ENCODE results near the gene ZHX3.
A peak's percentile ranks its signal among the peaks of the same experiment; 100 is the strongest.

ZHX3 gene

DNA sequence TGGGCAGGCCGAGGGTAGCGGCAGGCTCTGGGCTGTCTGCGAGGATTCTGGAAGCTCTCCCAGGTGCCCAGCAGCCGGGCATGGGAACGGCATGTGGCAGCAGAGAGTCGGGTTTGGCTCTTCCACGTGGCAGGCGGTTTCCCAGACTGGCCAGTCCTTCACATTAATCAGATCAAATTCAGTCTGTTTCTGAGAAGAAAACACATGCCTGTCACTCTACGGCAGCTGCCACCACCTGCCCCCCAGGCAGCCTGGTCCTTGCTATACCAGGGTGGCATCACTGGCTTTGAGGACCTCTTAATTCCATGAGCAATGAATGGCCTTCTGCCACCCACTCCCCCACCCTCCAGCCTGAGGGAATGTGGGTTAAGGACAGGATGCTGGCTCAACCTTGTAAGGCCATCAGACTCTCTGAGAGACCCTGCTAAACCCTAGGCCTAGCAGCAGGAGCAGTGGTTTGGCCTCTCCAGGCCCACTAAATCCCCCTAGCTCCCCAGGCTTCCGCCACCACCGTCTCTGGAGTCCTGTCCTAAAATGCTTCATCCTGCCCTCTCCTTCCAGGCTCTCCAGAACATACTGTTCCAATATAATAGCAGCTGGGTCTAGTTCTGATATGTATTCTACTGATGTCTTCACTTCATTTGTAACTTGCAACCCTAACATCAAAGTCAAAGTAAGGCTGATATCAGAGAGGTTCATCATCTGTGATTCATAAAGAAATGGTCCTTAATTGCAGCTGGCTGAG is 132.3 kb downstream of the ZHX3 start:
- DNase-seq = peak in 12 of 14 donors; percentile 28 to 81 (median 58)

DNA sequence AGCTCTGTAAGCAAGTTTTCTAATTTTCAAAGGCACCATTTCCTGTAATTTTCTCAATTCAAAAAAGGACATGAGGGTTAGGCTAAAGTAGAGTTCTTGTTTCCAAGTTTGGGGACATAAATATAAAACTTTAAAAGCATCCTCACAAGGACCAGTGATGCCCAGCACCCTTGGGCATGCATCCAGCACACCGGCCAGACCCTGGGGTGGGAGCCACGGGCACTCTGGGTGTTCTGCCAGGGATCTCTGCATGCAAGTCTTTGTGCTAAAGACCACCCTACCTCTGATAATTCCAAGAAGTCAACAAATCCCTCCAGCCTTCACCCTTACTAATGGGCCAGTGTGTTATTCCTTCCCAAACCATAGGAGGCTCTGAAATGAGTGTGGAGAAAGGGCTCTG is 133.7 kb downstream of the ZHX3 start:
- DNase-seq = no peak

DNA sequence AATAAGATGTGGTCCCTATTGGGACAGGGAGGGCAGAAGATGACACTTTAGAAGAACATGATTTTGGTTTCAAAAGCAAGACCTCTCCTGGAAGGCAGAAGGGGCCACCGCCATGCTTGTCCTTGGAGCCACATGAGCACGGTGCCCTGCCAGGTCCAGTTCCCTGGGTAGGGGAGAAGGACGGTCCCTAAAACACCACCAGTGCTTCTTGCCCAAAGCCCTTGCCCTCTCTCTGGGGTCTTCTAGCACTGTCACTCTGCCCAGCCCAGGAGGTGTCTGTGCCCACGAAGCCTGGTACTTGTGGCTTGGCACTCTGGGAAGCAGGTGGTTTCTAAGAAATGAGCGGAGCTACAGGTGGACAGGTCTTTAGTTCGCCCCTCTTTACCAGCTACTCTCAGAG is 134.1 kb downstream of the ZHX3 start:
- no peak for DNase-seq

DNA sequence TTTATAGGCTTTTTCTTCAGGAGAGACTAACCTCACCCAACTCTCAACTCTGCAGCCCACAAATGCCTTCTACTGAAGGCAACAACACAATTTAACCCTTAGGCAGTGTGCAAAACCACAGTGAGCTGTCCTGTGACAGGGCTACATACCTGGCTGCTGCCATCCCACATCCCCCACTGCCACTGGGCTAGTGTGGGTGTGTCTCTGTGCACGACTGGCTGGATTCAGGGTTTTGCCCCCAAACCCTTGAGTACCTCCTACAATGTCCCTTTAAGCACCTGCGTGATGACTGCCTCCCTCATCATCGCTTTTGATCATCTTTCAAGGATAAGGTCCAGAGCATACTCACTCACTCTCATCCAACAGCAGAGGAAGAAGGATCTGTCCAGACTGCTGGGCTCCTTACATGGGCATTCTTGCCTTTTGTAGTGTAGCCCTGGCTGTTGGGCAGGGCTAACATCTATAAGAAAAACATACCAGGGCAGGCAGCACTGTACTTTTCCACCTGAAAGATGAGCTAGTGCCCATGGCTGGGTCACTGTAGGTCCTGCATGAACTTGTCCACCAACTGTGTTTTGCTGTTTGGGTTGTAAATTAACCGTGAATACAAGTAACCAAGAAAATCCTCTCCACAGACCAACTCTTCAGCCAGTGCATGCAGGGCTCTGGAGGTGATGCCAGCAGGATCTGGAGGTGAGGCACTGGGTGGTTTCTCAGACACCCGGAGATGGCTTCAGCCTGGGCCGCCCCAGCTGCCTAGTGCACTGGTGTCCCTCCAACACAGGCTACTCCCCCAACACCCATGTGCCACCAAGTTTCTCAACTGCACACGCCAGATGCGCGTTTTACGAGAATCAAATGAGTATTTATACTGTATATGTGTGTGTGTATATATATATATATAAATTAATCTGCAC is 135.0 kb downstream of the ZHX3 start:
- DNase-seq = no peak

DNA sequence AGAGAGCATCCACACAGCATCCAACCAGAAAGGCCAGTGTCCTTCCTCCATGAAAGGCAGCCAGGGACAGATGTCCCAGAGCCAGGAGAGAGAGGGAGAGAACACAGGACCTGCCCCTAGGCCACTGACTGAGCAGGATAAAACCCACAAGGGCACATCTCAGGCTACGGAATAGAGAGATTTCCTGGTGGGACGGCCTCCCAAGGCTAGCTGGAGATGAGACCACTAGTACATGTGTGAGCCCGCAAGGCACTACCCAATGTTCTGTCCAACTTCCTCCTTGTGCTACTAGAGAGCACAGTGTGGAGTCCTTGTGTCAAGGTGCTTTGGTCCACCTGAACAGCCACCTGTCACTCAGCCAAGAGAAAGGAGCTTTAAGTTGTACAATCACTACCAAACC is 136.0 kb downstream of the ZHX3 start:
- DNase-seq = peak in 1 of 14 donors; percentile 53

DNA sequence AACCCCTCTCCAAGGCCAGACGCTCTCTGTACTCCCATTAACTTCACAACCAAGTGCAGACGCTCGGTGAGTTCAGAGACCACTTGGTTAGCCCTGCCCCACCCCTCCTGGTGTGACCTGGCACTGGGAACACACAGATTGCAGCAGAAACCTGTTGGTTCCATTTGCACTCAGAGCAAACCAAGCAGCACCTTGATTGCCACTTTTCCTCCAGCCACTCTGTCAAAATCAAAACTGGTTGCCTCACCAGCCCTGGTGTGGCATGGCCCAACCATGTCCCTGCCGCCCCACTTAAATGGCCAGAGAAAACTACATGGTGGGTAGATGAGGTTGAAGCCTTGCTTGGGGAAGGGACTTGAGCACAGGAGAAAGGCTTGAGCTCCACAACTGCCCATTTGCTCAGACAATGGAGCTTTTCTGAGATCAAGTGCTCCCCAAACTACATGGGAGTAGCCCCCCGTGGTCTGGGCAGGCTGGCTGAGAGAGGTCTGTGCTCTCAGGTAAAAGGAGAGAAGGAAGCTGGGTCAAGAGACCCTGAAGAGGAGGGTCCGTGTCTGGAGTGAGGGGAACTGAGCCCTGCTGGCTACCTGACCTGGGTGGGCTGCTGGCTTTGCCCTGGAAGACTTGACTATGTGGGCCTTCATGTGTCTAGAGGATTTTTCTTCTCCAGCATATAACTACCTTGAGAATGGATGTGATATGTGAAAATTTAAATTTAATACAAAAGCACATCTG is 136.8 kb downstream of the ZHX3 start:
- no peak for DNase-seq

DNA sequence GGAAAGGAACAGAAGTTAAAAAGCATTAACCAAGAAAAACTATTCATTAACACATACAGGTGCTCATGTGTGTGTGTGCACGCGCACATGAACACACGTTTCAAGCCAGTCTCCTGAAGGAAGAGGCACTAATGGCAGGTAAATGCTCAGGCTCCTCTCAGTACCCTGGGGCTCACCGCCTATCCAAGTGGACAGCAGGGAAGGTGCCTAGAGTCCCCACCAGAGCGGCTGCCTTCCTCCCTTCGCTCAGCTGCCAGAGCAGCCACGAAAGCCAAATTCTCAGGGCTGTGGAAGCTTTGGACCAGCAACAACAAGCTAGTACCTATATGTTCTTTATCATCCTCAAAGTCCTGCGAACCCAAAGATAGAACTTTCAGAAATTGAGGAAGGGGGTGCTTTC is 137.6 kb downstream of the ZHX3 start:
- DNase-seq = no peak

DNA sequence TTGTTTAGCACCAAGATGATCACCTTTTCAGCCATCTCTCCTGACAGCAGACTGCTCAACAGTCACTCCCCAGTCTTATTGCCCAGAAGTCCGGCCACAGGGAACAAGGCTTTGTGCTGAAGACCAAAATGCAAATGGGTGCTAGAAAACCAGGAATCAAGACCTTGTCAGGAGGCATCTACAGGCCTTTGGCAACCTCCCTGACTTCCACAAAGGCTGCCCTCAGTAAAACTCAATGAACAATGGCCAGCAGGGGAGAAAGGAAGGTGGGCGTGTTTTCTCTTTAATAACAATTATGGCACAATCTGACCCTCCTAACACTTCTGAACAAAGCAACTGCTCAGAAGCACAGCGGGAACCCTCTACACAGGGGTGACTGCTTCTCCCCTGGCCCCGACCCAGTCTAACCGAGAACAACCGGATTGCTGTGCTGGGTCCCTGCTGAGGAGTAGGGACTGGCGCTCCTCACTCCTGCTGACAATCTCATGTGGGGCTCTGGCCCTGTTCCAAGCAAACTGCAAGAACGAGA is 138.6 kb downstream of the ZHX3 start:
- DNase-seq = peak in 11 of 14 donors; percentile 36 to 73 (median 61)

DNA sequence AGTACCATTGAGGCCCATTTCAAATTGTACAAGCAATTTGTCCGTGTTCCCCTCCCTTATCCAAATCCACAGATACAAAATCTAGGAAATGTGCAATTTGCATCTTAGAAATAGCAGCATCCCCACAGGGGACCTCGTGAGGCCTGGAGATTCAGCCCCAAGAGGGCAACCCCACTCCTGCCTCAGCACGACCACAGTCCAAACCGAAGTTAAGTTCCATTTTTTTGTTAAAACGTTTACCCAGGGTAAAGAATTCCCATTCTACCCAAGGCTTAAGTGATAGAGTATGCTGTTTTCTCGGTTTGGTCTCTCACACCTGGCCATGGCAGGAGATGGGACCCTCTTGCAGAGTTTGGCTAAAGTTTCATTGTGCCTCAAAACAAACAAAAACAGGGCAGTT is 139.0 kb downstream of the ZHX3 start:
- no peak for DNase-seq

DNA sequence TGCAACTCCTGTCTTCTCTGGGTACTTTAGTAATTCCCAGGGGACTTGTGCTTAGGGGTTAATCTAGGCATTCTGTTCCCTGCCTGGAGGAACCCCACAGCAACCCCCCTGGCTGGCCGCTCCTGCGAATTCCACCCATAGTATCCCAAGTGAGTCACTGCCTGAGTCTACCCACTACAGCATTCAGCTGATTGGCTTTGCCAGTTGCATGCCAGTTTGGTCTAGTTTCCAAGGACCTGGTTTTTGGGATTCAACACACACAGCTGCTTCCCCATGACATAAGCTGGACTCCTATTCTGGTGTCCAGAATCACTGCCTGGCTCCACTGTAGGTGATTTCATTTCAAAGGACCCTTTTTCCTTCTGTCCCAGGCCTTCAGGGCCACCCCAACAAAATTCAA is 139.9 kb downstream of the ZHX3 start:
- DNase-seq = peak in 8 of 14 donors; percentile 28 to 74 (median 50)

DNA sequence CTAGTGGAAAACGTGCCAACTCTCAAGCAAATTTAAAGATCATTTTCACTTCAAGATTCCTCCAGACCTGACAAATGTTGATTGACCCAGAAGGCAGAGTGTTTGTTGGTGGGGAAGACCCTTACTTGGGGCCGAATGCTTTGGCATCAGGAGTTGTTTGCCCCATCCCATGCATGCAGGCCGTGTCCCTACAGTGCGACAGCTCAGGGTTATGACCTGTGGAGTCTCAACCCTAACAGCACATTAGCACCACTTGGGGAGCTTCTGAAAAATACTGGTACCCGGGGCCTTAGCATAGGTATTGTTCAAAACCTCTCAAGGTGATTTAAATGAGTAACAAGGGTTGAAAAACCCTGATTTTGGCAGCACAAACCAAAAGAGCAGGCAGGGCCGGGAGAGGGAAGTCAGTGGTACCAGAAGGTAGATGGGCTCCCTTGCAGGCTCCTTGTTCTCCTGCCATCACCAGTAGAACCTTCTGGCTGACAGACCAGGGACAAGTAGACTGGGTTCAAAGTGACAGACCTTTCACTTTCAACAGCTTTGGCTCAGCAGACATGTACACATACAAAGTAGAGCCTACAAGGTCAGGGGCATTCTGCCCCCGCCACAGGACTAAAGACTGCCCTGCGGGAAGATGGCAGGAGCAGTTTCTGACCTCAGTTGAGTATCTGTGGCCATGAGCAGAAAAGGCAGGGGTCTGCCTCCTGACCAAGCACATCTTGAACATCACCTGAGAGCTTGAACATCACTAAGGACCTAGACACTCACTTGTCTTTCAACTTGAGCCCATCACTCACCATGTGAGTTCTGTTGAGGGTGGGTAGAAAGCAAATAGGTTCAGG is 140.6 kb downstream of the ZHX3 start:
- DNase-seq = no peak

DNA sequence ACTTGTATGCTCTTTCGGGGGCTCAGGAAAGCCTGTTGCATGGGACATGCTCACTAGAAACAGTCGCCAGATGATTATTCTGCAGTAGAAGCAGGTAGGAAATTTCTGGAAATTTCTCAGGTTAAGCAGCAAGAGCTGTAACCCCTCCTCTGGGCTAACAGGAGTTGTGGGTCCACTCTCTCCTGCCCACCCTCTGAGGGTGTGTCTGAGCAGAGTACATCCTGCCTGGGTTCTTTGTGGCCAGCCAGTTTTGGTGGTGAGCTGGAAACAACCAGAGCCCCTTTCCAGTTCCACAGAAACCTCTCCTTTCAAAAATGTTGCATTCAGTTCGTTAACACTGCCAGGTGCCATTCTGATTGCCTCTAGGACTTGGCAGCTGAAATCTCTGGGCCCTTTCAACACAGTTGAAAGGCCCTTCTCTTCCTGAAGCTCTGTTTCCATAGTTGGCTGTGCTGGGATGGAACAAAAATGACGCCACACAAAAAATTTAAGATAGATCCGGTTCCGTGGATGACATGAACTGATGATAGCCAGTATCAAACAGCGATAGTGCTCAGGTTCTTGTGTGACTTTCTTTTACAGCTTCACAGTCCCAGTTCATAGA is 141.7 kb downstream of the ZHX3 start:
- peak in 1 of 14 donors; percentile 47 for DNase-seq

DNA sequence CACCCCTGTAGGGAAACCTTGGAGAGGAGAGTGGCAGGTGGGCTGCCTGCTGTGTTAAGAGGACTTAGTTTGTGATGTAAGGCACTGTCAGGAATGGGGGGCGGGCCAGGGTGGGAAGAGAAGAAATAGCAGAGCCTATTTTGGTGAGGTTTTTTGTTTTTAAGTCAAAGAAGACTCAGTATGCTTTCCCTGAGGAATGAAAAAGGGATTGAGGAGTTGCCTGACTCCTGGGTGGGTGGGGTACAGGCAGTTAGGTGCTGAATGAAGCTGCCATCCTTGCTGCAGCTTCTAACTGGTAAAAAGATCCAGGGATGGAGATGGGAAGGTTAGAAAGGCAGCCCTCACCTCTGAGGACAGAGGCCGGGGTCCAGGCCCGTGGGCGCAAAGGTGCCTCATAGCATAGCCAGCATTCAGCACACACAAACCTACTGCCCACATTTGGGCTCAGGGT is 142.3 kb downstream of the ZHX3 start:
- DNase-seq = no peak

DNA sequence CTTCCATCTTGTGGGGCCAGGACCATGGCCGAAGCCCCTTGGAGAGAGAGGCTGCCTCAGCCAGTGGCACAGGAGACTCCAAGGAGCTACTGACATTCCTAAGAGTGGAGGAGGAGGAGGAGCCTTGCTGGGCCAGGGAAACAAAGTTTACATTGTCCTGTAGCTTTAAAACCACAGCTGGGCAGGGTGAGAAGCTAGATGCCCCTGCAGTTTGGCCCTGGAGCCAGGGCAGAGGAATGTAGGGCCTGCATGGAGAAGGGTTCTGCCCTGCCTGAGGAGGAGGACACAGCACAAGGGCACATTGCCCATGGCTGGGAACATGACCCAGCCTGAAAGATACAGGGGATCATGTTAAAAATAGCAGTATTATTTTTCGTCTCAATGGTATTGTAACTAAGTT is 142.7 kb downstream of the ZHX3 start:
- DNase-seq = no peak

DNA sequence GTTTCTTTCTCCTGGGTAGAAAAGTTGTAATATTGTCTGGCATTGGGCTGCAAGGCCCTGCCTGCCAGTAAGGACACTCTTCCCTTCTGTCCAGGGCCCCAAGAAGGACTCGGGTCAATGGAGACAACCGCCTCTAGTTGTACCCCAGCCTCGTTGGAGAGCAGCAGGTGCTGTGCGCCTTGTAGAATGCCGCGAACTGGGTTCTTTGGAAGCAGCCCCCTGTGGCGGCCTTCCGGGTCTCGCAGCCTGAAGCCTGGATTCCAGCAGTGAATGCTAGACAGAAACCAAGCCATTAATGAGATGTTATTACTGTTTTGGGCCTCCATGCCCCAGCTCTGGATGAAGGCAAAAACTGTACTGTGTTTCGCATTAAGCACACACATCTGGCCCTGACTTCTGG is 143.2 kb downstream of the ZHX3 start:
- DNase-seq = no peak

DNA sequence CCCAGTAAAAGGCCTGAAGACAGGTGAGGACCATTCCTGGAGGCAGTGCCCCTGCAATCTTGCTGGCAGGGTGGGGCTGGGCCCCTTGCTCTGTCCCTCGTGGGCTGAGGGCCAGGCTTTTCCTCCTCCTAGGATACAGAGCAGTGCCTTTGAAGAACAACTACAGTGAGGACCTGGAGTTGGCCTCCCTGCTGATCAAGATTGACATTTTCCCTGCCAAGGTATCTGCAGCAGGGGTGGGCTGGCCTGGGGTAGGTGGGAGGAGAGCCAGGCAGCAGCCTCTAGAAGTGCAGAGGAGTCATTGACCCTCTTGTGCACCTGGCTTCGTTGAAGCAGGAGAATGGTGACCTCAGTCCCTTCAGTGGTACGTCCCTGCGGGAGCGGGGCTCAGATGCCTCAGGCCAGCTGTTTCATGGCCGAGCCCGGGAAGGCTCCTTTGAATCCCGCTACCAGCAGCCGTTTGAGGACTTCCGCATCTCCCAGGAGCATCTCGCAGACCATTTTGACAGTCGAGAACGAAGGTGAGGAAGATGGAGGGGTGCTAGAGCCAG is 143.7 kb downstream of the ZHX3 start:
- DNase-seq = no peak

DNA sequence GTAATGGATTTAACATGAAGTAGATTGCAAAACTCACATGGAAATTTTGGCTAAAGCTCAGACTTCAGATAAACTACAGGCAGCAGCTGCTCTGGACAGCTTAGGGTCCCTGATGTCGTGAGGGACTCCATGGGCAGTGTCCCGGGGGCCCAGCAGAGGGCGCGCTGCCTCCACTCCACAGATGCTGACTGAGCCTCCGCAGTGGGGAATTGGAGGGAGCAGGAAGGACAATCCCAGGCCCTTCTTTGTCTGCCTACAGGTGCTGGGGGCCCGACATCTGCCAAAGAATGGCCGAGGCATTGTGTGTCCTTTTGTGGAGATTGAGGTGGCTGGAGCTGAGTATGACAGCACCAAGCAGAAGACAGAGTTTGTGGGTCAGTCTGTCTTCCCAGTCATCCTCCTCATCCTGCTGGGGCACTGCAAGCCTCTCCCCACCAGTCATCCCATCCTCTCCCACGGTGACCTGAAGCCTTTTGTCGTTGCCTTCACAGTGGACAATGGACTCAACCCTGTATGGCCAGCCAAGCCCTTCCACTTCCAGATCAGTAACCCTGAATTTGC is 144.3 kb downstream of the ZHX3 start:
- DNase-seq = peak in 13 of 14 donors; percentile 27 to 86 (median 75)

DNA sequence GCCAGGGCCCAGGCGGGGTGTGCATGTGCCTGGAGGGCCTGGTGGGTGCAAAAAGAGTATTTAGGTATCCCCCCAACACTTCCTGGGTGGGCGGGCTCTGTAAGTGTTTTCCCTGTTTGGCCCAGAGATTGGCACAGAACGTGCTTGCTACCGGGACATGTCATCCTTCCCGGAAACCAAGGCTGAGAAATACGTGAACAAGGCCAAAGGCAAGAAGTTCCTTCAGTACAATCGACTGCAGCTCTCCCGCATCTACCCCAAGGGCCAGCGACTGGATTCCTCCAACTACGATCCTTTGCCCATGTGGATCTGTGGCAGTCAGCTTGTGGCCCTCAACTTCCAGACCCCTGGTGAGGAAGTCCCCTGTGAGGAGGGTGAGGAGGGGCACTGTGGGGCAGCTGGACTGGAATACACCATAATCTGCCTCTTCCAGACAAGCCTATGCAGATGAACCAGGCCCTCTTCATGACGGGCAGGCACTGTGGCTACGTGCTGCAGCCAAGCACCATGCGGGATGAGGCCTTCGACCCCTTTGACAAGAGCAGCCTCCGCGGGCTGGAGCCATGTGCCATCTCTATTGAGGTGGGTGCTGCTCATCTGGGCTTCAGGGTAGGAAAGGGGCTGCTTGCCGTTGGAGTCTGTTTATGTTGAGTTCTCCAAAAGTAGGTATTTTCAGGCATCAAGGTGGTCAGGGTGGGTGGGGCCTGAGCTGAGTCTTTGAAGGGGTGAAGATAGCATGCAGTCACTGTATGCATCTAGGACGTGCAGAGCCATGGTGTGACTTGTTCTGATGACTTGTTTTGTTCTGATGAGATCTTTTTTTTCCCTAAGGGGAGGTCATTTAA is 145.0 kb downstream of the ZHX3 start:
- peak in 1 of 14 donors; percentile 45 for DNase-seq

DNA sequence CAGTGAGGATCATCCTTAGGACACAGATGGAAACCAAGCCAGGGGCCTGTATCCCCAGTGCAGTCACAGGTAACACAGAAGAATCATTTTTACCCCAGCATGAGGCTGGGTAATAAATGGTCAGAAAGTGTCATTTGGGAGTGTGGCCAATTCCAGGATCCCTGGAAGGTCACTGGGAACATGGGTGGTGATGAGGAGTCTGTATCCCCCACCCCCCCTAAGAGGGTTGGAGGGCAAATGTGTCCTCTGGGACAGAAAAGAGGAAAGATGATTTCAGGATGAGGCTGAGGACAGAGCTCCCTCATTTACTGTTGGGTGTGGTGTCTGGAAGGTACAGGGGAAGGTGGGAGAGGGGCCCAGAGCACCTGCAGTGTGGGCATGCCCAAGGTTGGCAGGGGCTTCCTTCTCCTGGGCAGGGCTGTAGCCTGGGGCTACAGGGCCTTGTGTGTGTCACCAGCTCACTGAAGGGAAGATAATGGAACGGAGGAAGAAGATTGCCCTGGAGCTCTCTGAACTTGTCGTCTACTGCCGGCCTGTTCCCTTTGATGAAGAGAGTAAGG is 145.7 kb downstream of the ZHX3 start:
- no peak for DNase-seq

Data from C1 segment of cervical spinal cord (tissue), 14 donors.